ENCODE measurements around the gene ARID4B.

Gene ARID4B

DNA sequence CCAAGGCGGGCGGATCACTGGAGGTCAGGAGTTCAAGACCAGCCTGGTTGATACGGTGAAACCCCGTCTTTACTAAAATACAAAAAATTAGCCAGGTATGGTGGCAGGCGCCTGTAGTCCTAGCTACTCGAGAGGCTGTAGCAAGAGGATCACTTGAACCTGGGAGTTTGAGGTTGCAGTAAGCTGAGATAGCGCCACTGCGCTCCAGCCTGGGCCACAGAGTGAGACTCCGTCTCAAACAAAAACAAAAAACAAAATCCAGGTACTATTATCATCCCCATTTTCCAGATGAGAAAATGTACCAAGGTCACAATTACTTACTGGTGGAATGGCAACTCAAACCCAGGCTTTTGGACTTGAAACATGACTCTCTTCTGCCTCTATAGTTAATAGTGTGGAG lies 203.9 kb downstream of the ARID4B start:
- no peak for DNase-seq

- DNase-seq = no peak
Measured at GRCh38 chr1:235122348-235122747, 205.6 kb downstream of the ARID4B start.

Measured in NCI-H1930 (cell line).